Activated naive CD4-positive, alpha-beta T cell (primary cell): Measurements from ENCODE around the gene CREBZF.
"Not testable (repeated sequence)": the region's sequence is repeated elsewhere in the genome, so short reads cannot be mapped to it uniquely, and the experiment has no call there.

Source experiments
- DNase-seq, 4 experiments: peaks; one replicate each; lab custom pipeline; 2025; lab: John Stamatoyannopoulos, UW

The CREBZF gene

DNA sequence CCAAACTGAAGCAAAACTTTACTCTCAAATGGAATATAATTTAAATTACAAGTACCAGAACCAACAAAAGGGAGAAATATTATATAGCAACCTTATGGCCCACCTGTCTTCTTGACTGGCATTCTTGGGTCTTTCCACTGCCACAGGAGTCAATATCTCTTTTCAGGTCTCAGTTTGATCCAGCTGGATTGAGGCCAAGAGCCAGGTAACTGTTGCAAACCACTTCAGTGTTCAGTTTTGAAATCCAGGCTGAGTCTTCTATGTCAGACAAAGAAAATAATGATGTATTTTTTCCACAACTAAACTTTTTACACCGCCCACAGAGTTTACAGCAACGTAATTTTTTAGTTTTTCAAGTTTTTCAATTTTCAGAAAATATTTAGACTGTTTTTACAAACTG lies 38.4 kb downstream of the CREBZF start:
- no peak for DNase-seq

DNA sequence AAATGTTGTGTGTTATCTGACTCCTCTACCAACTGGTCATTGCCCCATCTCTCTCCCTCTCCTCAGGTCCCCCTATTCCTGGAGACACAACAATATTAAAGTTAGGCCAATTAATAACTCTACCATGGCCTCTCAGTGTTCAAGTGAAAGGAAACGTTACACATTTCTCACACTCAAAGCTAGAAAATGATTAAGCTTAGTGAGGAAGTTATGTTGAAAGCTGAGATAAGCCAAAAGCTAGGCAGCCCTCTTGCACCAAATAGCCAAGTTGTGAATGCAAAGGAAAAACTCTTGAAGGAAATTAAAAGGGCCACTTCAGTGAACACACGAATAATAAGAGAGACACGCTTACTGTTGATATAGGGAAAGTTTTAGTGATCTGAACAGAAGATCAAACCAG lies 44.7 kb downstream of the CREBZF start:
- no peak for DNase-seq

DNA sequence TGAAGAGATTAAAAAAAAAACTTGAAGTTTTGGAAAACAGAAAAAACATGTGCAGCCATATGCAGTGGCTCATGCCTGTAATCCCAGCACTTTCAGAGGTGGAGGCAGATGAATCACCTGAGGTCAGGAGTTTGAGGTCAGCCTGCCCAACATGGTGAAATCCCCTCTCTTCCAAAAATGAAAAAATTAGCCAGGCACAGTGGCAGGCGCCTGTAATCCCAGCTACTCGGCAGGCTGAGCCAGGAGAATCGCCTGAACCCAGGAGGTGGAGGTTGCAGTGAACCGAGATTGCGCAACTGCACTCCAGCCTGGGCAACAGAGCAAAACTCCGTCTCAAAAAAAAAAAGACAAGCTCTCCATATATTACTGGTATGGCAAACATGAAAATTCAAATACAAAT lies 45.4 kb downstream of the CREBZF start:
- DNase-seq, result no peak

DNA sequence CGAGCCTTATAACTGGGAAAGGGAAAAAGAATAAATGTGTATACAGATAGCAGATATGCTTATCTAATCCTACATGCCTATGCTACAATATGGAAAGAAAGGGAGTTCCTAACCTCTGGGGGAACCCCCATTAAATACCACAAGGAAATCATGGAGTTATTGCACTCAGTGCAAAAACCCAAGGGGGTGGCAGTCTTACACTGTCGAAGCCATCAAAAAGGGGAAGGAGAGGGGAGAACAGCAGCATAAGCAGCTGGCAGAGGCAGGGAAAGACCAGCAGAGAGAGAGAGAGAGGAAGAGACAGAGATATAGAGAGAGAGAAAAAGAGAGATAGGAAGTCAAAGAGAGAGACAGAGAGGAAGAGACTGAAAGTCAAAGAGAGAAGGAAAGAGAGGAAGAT lies 53.3 kb downstream of the CREBZF start:
- DNase-seq, result not testable (repeated sequence)
